ENCODE data around the gene TRAPPC10.
A peak's percentile ranks its signal among the peaks of the same experiment; 100 is the strongest.

The TRAPPC10 gene

GRCh38 chr21:44003307-44003966 is 8.7 kb upstream of the TRAPPC10 start:
- no peak for DNase-seq

GRCh38 chr21:44005071-44005470 is 7.0 kb upstream of the TRAPPC10 start:
- DNase-seq = no peak

GRCh38 chr21:44005593-44005992 is 6.5 kb upstream of the TRAPPC10 start:
- DNase-seq = no peak

- DNase-seq = no peak
Observed at GRCh38 chr21:44006017-44006619, 6.0 kb upstream of the TRAPPC10 start.

GRCh38 chr21:44006656-44007055 is 5.5 kb upstream of the TRAPPC10 start:
- no peak for DNase-seq

GRCh38 chr21:44010429-44010828 is 1.7 kb upstream of the TRAPPC10 start:
- DNase-seq = no peak

GRCh38 chr21:44011123-44011522 is 986 bp upstream of the TRAPPC10 start:
- no peak for DNase-seq

GRCh38 chr21:44012474-44013379 is 618 bp downstream of the TRAPPC10 start:
- DNase-seq = peak in 39 of 56 donors; percentile 19 to 78 (median 61)

- DNase-seq = no peak
Observed at GRCh38 chr21:44013380-44014088, 1.4 kb downstream of the TRAPPC10 start.

GRCh38 chr21:44017601-44018000 is 5.5 kb downstream of the TRAPPC10 start:
- DNase-seq = no peak

GRCh38 chr21:44018127-44018526 is 6.0 kb downstream of the TRAPPC10 start:
- DNase-seq = no peak

- no peak for DNase-seq
Observed at GRCh38 chr21:44018813-44019567, 6.9 kb downstream of the TRAPPC10 start.

GRCh38 chr21:44019568-44019958 is 7.5 kb downstream of the TRAPPC10 start:
- DNase-seq = no peak

GRCh38 chr21:44020551-44020950 is 8.4 kb downstream of the TRAPPC10 start:
- no peak for DNase-seq

- no peak for DNase-seq
Observed at GRCh38 chr21:44021064-44021463, 9.0 kb downstream of the TRAPPC10 start.

GRCh38 chr21:44024257-44024656 is 12.1 kb downstream of the TRAPPC10 start:
- no peak for DNase-seq

- peak in 37 of 56 donors; percentile 9 to 70 (median 34) for DNase-seq
Observed at GRCh38 chr21:44024887-44025353, 12.8 kb downstream of the TRAPPC10 start.

- DNase-seq = no peak
Observed at GRCh38 chr21:44027607-44028286, 15.6 kb downstream of the TRAPPC10 start.

- DNase-seq = no peak
Observed at GRCh38 chr21:44028287-44028659, 16.2 kb downstream of the TRAPPC10 start.

- no peak for DNase-seq
Observed at GRCh38 chr21:44029460-44030087, 17.5 kb downstream of the TRAPPC10 start.
